Fibroblast of lung (primary cell): ENCODE measurements around the gene C5orf15.

Source experiments
- EZH2 ChIP-seq: IDR thresholded peaks from 2 replicates; pipeline ENCODE4 v1.5.1; 2012; ENCODE audit warnings: low read length, control low read depth, mild to moderate bottlenecking; ENCODE audit errors: missing control alignments
- TF ChIP-seq, protein P1 (sequence below), 2 donors: IDR thresholded peaks in 1 of 2; conservative IDR thresholded peaks in 1 of 2; 1 replicate in 1 of 2; 2 replicates in 1 of 2; pipeline ENCODE4 v1.5.1; 2011 to 2012; ENCODE audit warnings: low read length in 2 of 2, control low read depth in 1 of 2, inconsistent platforms in 1 of 2, low read depth in 1 of 2, mild to moderate bottlenecking in 1 of 2

GRCh38 chr5:133941456-133942196 lies 26.8 kb downstream of the C5orf15 start:
- TF ChIP-seq, protein P1, sequence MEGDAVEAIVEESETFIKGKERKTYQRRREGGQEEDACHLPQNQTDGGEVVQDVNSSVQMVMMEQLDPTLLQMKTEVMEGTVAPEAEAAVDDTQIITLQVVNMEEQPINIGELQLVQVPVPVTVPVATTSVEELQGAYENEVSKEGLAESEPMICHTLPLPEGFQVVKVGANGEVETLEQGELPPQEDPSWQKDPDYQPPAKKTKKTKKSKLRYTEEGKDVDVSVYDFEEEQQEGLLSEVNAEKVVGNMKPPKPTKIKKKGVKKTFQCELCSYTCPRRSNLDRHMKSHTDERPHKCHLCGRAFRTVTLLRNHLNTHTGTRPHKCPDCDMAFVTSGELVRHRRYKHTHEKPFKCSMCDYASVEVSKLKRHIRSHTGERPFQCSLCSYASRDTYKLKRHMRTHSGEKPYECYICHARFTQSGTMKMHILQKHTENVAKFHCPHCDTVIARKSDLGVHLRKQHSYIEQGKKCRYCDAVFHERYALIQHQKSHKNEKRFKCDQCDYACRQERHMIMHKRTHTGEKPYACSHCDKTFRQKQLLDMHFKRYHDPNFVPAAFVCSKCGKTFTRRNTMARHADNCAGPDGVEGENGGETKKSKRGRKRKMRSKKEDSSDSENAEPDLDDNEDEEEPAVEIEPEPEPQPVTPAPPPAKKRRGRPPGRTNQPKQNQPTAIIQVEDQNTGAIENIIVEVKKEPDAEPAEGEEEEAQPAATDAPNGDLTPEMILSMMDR (conservative IDR thresholded peaks at IDR 0.05 in 1 of 2, IDR thresholded peaks at IDR 0.05 in 1 of 2; ENCODE audit: low read depth in 1 of 2, low read length in 2 of 2): no peak
- TF ChIP-seq EZH2: no peak
